AG09309 (cell line): ENCODE measurements around the gene PBLD.

Source experiments
- DNase-seq: peaks from one replicate; pipeline ENCODE4 v3.0.0-alpha.2; 2010; ENCODE audit warnings: low read depth
- H3K4me3 ChIP-seq: 2 replicates; pipeline ENCODE4 v1.5.1; 2011; ENCODE audit warnings: mild to moderate bottlenecking, low read depth, low read length, moderate library complexity; ENCODE audit not compliant: control insufficient read depth
- CTCF ChIP-seq: IDR thresholded peaks from 2 replicates; pipeline ENCODE4 v1.5.1; 2011; ENCODE audit warnings: mild to moderate bottlenecking, low read depth, low read length, inconsistent platforms; ENCODE audit not compliant: insufficient read depth, control insufficient read depth; ENCODE audit errors: missing control alignments

The PBLD gene

DNA sequence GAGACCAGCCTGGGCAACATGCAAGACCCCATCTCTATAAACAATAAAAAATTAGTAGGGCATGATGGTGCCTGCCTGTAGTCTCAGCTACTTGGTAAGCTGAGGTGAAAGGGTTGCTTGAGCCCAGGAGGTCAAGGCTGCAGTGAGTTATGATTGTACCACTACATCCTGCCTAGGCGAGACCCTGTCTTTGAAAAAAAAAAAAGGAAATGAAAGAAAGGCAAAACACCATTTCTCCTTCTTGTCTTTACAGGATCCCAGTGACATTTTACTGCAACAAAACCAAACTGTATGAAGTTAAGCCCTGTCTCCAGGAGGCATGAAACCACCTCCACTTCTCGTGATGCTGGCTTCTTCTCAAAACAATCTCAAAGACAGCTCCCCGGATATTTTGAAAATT is 29.9 kb upstream of the PBLD start:
- no peak for TF ChIP-seq CTCF
- no peak overlapping the region for H3K4me3 ChIP-seq
- no peak for DNase-seq

GRCh38 chr10:68359189-68359588 is 26.5 kb upstream of the PBLD start:
- no peak for TF ChIP-seq CTCF
- DNase-seq, result no peak
- H3K4me3 ChIP-seq, result no peak overlapping the region

- no peak for DNase-seq
- no peak for TF ChIP-seq CTCF
- H3K4me3 ChIP-seq, result no peak overlapping the region
Measured at GRCh38 chr10:68353537-68353936, 20.8 kb upstream of the PBLD start.

GRCh38 chr10:68348265-68348741 is 15.6 kb upstream of the PBLD start:
- peak; percentile 80 for TF ChIP-seq CTCF
- no peak overlapping the region for H3K4me3 ChIP-seq
- peak; percentile 24 for DNase-seq

DNA sequence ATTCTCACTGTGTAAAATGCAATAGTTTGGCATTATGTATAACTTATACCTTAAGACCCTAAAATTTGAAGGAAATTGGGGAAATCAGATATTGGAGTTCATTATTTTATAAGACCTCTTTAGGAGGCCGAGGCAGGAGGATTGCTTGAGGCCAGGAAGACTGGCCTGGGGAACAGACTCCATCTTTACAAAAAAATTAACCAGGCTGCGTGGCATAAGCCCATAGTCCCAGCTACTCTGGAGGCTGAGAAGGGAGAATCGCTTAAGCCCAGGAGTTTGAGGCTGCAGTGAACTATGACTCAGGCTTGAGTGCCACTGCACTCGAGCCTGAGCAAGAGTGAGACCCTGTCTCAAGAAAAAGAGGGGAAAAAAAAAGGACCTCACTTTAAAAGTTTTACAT is 14.0 kb upstream of the PBLD start:
- DNase-seq, result no peak
- H3K4me3 ChIP-seq, result no peak overlapping the region
- TF ChIP-seq CTCF, result no peak

- TF ChIP-seq CTCF, result no peak
- DNase-seq, result no peak
Measured at GRCh38 chr10:68345621-68346020, 12.9 kb upstream of the PBLD start.

More at GRCh38 chr10:68345621-68346020, 12.9 kb upstream of the PBLD start:
- no peak overlapping the region for H3K4me3 ChIP-seq
